IMR-90 (cell line): ENCODE results near the gene EVI2A. TPM values are rescaled to one million over a fixed set of nuclear protein-coding genes. Genes with fewer than 3 reads are reported as not detected.

Source experiments
- ATAC-seq: fragments of 200-7000 bp; cut with Tn5 transposase; 2 replicates; pipeline ENCODE4 v1.9.1; 2020; ENCODE audit warnings: low read depth, mild to moderate bottlenecking, moderate library complexity
- BruUV-seq: library from RNA; stranded (reverse); fragments of 400-500 nt; replicated peaks from 2 replicates; lab custom pipeline; 2021; lab: Mats Ljungman, UMichigan
- CTCF ChIA-PET: fragments of 300-600 bp; formaldehyde crosslinking; extraction: SDS; loops from one replicate; lab custom pipeline; 2021; ENCODE audit warnings: antibody characterized with exemption; lab: Yijun Ruan, JAX
- POLR2A ChIA-PET: fragments of 300-600 bp; sonication (Branson Sonifier 250); formaldehyde crosslinking; loops from one replicate; lab custom pipeline; 2022; ENCODE audit warnings: antibody characterized with exemption; ENCODE audit not compliant: unreplicated experiment; lab: Charles Lee
- DNase-seq: peaks from one replicate; pipeline ENCODE4 v3.0.0; 2013
- H2AFZ ChIP-seq: replicated peaks from 2 replicates; pipeline ENCODE3; 2013; ENCODE audit warnings: low read length, mild to moderate bottlenecking; ENCODE audit not compliant: poor library complexity
- H2AK5ac ChIP-seq: 2 replicates; pipeline ENCODE4 v1.6.1; 2013; ENCODE audit warnings: low read depth, low read length, inconsistent platforms
- H2AK9ac ChIP-seq: replicated peaks from 2 replicates; pipeline ENCODE3; 2013; ENCODE audit warnings: mild to moderate bottlenecking, low read depth, low read length, moderate library complexity; ENCODE audit not compliant: poor library complexity
- H2BK120ac ChIP-seq: 2 replicates; pipeline ENCODE4 v1.6.1; 2013; ENCODE audit warnings: low read depth, low read length, inconsistent platforms
- H2BK15ac ChIP-seq: 3 replicates; pipeline ENCODE4 v1.6.1; 2013; ENCODE audit warnings: low read depth, low read length, inconsistent platforms
- H2BK20ac ChIP-seq: 2 replicates; pipeline ENCODE4 v1.6.1; 2013; ENCODE audit warnings: low read depth, mild to moderate bottlenecking, inconsistent platforms, low read length, moderate library complexity
- H2BK5ac ChIP-seq: 2 replicates; pipeline ENCODE4 v1.6.1; 2013; ENCODE audit warnings: mild to moderate bottlenecking, low read depth, low read length, inconsistent platforms; ENCODE audit not compliant: poor library complexity, severe bottlenecking
- H3K14ac ChIP-seq: replicated peaks from 2 replicates; pipeline ENCODE4 v1.6.1; 2013; ENCODE audit warnings: low read depth, low read length, inconsistent platforms
- H3K18ac ChIP-seq: 2 replicates; pipeline ENCODE4 v1.6.1; 2013; ENCODE audit warnings: low read depth, low read length, control low read depth
- H3K23ac ChIP-seq: 2 replicates; pipeline ENCODE4 v1.6.1; 2013; ENCODE audit warnings: low read depth, low read length, inconsistent platforms
- H3K27ac ChIP-seq: 2 replicates; pipeline ENCODE4 v1.5.1; 2013; ENCODE audit warnings: mild to moderate bottlenecking, control low read depth, low read length; ENCODE audit not compliant: insufficient read depth
- H3K27me3 ChIP-seq: 2 replicates; pipeline ENCODE4 v1.6.1; 2013; ENCODE audit warnings: low read length; ENCODE audit not compliant: control insufficient read depth, insufficient read depth
- H3K36me3 ChIP-seq: 2 replicates; pipeline ENCODE4 v1.6.1; 2013; ENCODE audit warnings: low read length, mixed read lengths; ENCODE audit not compliant: control insufficient read depth, insufficient read depth
- H3K4ac ChIP-seq: 2 replicates; pipeline ENCODE4 v1.6.1; 2013; ENCODE audit warnings: low read depth, low read length, inconsistent platforms
- H3K4me1 ChIP-seq: 2 replicates; pipeline ENCODE4 v1.6.1; 2013; ENCODE audit warnings: low read length, mixed read lengths; ENCODE audit not compliant: control insufficient read depth, insufficient read depth
- H3K4me2 ChIP-seq: 2 replicates; pipeline ENCODE4 v1.6.1; 2013; ENCODE audit warnings: low read depth, mild to moderate bottlenecking, control low read depth, low read length, moderate library complexity
- H3K4me3 ChIP-seq: 2 replicates; pipeline ENCODE4 v1.5.1; 2013; ENCODE audit warnings: low read depth, mild to moderate bottlenecking, control low read depth, low read length, moderate library complexity; ENCODE audit not compliant: insufficient read depth
- H3K56ac ChIP-seq: 2 replicates; pipeline ENCODE4 v1.6.1; 2013; ENCODE audit warnings: low read length, inconsistent platforms; ENCODE audit not compliant: insufficient read depth; ENCODE audit errors: extremely low read depth
- H3K79me1 ChIP-seq, 2 experiments: 2 replicates each; pipeline ENCODE4 v1.6.1; 2013; ENCODE audit warnings: low read length in 2 of 2, inconsistent platforms in 1 of 2, low read depth in 1 of 2
- H3K9ac ChIP-seq: 2 replicates; pipeline ENCODE4 v1.6.1; 2013; ENCODE audit warnings: low read depth, low read length, control low read depth
- H3K9me1 ChIP-seq: 2 replicates; pipeline ENCODE4 v1.6.1; 2013; ENCODE audit warnings: low read length, inconsistent platforms; ENCODE audit not compliant: insufficient read depth
- H3K9me3 ChIP-seq: 2 replicates; pipeline ENCODE4 v1.6.1; 2013; ENCODE audit warnings: low read length; ENCODE audit not compliant: control insufficient read depth, insufficient read depth
- H4K20me1 ChIP-seq: 2 replicates; pipeline ENCODE4 v1.6.1; 2013; ENCODE audit warnings: low read length, inconsistent platforms; ENCODE audit not compliant: insufficient read depth
- H4K5ac ChIP-seq: 2 replicates; pipeline ENCODE4 v1.6.1; 2013; ENCODE audit warnings: mild to moderate bottlenecking, low read depth, low read length, control low read depth
- H4K8ac ChIP-seq, 2 experiments: 2 replicates each; pipeline ENCODE4 v1.6.1; 2013; ENCODE audit warnings: low read depth in 2 of 2, low read length in 2 of 2, control low read depth in 1 of 2, inconsistent platforms in 1 of 2
- H4K91ac ChIP-seq: 2 replicates; pipeline ENCODE4 v1.6.1; 2013; ENCODE audit warnings: low read depth, low read length, inconsistent platforms; ENCODE audit not compliant: insufficient read depth
- BHLHE40 ChIP-seq: fragments of 150-350 bp; IDR thresholded peaks from 2 replicates; pipeline ENCODE4 v1.6.1; 2016; ENCODE audit warnings: mild to moderate bottlenecking, low read depth, low read length
- MAFK ChIP-seq: IDR thresholded peaks from 2 replicates; pipeline ENCODE4 v1.6.1; 2012; ENCODE audit warnings: low read depth, low read length, improper control_type of control experiment
- NFE2L2 ChIP-seq: fragments of 150-350 bp; IDR thresholded peaks from 2 replicates; pipeline ENCODE4 v1.6.1; 2016; ENCODE audit warnings: low read depth, mild to moderate bottlenecking, low read length
- POLR2A ChIP-seq: IDR thresholded peaks from 2 replicates; pipeline ENCODE4 v1.6.1; 2012; ENCODE audit warnings: mild to moderate bottlenecking, low read depth, low read length
- RAD21 ChIP-seq: IDR thresholded peaks from 2 replicates; pipeline ENCODE4 v1.6.1; 2012; ENCODE audit warnings: low read length, improper control_type of control experiment
- RFX5 ChIP-seq: IDR thresholded peaks from 2 replicates; pipeline ENCODE4 v1.8.0; 2012; ENCODE audit warnings: low read depth, mild to moderate bottlenecking, low read length, moderate library complexity
- SMC3 ChIP-seq: fragments of 150-350 bp; IDR thresholded peaks from 2 replicates; pipeline ENCODE4 v1.6.1; 2016; ENCODE audit warnings: low read depth, mild to moderate bottlenecking, antibody characterized with exemption, low read length, moderate library complexity
- WGBS, 2 experiments: methylation state at CpG; one replicate each; pipeline versions ENCODE4 v1.1.5 to v1.1.7; 2013; ENCODE audit warnings: missing lambda C conversion rate in 2 of 2; ENCODE audit not compliant: insufficient read length in 1 of 2; ENCODE audit errors: extremely low coverage in 2 of 2; 5-methylcytosine and 5-hydroxymethylcytosine counted together
- dilution Hi-C: fragments of 300-500 bp; cut with HindIII; formaldehyde crosslinking; loops from one replicate; pipeline ENCODE4 v1.14.3; 2018; ENCODE audit warnings: low sequenced_read_pairs; ENCODE audit not compliant: unreplicated experiment
- in situ Hi-C: fragments of 300-500 bp; cut with MboI; formaldehyde crosslinking; loops from 3 replicates; pipeline ENCODE4 v1.14.3; 2019; ENCODE audit warnings: low sequenced_read_pairs, inconsistent platforms, mixed read lengths
- intact Hi-C: fragments of 100-400 bp; cut with micrococcal nuclease; formaldehyde crosslinking; loops from 2 replicates; pipeline ENCODE4 v1.10.0; 2022
- polyA plus RNA-seq, 3 experiments: library from polyadenylated mRNA; depleted of rRNA; stranded (reverse); fragments of >200 nt; gene quantifications; 2 replicates each; pipeline ENCODE4 v1.2.3, GENCODE V29; 2012; ENCODE audit warnings: low replicate concordance in 1 of 3
- total RNA-seq: library from RNA; depleted of rRNA; stranded (reverse); fragments of >200 nt; gene quantifications from 2 replicates; pipeline ENCODE4 v1.2.3, GENCODE V29; 2012

The EVI2A gene
- total and polyA plus RNA-seq, 2 of the 4 experiments (the other 2 are of a cell fraction) = 0.50 to 0.90 TPM

- Histone ChIP-seq H3K4me2 (no peak overlapping the region), H4K5ac (no peak overlapping the region), H3K27me3 (no peaks in the 10 kb centered on the region), H3K9ac (no peak overlapping the region), H2BK15ac (no peak overlapping the region), H3K79me1 (0 out of 4 replicates have a peak, but pooled peaks cover 0 to 6% of the 10 kb centered on the region in 2 experiments), H3K18ac (no peak overlapping the region), H4K8ac (no peak overlapping the region), H3K4me1 (no peaks in the 10 kb centered on the region), H3K36me3 (peaks cover 22% of the 10 kb centered on the region), H3K14ac (no peak overlapping the region), H3K4ac (no peak overlapping the region), H3K9me1 (no peaks in the 10 kb centered on the region), H2BK120ac (no peak overlapping the region), H3K27ac (no peak overlapping the region), H3K23ac (no peak overlapping the region), H4K91ac (no peak overlapping the region), H3K4me3 (no peak overlapping the region), H2BK20ac (no peak overlapping the region), H3K9me3 (no peaks in the 10 kb centered on the region), H2AK9ac (no peak overlapping the region), H3K56ac (no peak overlapping the region), H4K20me1 (no peaks in the 10 kb centered on the region), H2BK5ac (no peak overlapping the region), H2AFZ (no peak overlapping the region), H2AK5ac (no peak overlapping the region)
- dilution Hi-C loops = no loop called here
- intact Hi-C loops = loop anchor here (5.0 kb wide), 1 partner anchor 91 kb away; no protein-coding TSS in a partner anchor
- POLR2A ChIA-PET = no interaction called here
- BruUV-seq = no TSS peak
- no CpG with 5 or more reads among the region's 3 CpGs for WGBS, 2 experiments
- TF ChIP-seq RAD21 = no peak
- no peak for TF ChIP-seq NFE2L2
- TF ChIP-seq POLR2A = no peak
- TF ChIP-seq BHLHE40 = no peak
- TF ChIP-seq MAFK = peak; percentile 93
- TF ChIP-seq RFX5 = no peak
- no peak for TF ChIP-seq SMC3
- peak; percentile 59; the same call in 1 of the 2 replicates for ATAC-seq
- in situ Hi-C loops = no loop called here
- DNase-seq = peak; percentile 47
- CTCF ChIA-PET = no interaction called here
Measured at GRCh38 chr17:31357839-31358394, 36.5 kb upstream of the EVI2A start.
